GM13977 (cell line): ENCODE data around the gene THRA.

Source experiments
- DNase-seq: peaks from one replicate; pipeline ENCODE4 v3.0.0; 2012; ENCODE audit warnings: low spot score
- CTCF ChIP-seq: IDR thresholded peaks from 2 replicates; pipeline ENCODE4 v1.5.1; 2012; ENCODE audit warnings: mild to moderate bottlenecking, control low read depth; ENCODE audit not compliant: insufficient read depth; ENCODE audit errors: extremely low read depth, missing control alignments
- in situ Hi-C: fragments of 300-500 bp; cut with MboI; formaldehyde crosslinking; loops from one replicate; pipeline ENCODE4 v1.12.0; 2022; ENCODE audit warnings: low sequenced_read_pairs, low pct_unique_long_range_greater_than_20kb, mixed read lengths, inconsistent platforms; ENCODE audit not compliant: unreplicated experiment

THRA gene

GRCh38 chr17:40112191-40112711, 49.5 kb downstream of the THRA start:
- TF ChIP-seq CTCF: no peak
- in situ Hi-C loops: no loop called here
- no peak for DNase-seq

DNA sequence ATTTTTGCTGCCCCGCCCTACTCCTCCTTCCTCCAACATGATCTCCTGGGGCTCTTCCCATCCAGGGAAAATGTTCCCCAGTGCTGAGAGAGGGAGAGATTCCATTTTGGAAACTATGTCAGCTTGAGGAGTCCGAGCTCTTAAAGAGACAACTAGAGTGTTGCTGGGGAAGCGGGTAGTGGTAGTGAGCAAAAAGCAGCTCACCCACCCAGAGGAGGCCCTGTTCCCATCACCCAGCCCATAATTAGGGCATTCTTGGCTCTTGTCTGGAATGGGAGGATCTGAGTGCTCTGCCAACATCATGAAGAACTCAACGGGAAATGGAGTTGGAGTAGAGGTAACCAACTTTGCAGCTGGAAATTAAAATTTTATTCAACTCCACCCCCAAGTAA, 49.9 kb downstream of the THRA start:
- in situ Hi-C loops: no loop called here
- TF ChIP-seq CTCF: no peak

DNA sequence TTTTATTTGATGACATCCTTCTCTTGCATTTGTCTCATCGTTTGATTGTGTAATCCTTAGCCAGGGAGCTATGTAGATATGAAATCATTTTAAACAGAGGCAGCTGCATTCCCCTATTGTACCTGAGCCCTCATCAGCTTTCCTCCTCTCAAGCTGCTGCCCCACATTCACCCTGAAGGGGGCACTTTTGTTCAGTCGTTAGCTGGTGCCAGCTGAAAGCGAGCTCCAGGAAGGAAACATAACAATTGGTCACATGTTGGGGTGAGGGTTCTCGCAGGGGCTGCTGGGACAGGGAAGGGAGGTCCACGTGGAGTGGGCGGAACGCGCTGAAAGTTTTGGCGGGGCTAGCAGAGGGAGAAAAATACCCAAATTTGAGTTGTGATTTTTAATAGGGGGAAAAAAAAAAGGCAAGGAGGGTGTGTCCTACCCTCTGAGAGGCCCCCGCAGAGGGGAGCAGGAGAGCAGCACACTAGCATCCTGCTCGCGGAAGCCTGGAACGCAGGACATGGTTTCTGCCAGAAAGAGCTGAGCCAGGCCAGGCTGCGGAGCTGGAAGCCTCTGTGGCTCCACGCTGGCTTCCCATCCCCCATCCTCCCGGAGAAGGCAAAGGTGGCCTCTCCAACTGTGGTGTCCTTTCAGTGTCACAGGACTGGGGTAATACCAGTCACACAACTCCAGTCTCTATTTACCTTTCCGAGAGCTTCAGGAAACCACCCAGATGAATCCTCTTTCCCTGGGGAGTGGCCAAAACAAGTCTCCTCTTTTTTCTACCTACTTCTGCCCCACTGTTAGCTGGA, 50.5 kb downstream of the THRA start:
- TF ChIP-seq CTCF: peak; percentile 45
- peak; percentile 93 for DNase-seq
- in situ Hi-C loops: no loop called here

More for the DNA sequence above, 49.9 kb downstream of the THRA start:
- DNase-seq: no peak

DNA sequence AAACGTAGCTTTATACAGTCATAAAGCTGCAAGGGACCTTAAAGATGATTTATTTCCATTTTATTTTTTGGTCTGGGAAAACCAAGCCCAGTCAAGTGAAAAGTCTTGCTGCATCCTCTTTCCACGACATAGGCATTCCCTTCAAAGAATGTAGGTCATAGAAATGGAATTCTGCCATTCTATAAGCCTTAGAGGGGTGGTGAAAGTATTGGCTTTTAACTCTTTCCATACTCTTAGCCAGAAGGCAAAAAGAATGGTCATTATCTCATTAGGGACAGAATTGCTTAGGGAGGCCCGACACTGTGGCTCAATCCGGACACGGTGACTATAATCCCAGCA, 51.1 kb downstream of the THRA start:
- DNase-seq: no peak
- TF ChIP-seq CTCF: no peak
- in situ Hi-C loops: no loop called here

DNA sequence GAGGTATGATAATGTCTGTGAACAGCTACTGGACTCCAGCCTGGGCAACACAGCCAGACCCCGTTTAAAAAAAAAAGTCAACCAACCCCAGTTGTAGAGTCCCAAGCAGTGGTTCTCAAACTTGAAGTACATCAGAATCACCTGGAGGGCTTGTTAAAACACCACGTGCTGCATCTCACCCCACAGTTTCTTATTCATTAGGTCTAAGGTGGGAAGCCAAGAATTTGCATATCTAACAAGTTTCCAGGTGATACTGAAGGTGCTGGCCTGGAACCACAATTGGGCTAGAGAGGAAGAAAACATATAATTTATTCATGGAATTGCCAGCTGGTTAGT, 52.3 kb downstream of the THRA start:
- in situ Hi-C loops: no loop called here
- no peak for DNase-seq
- TF ChIP-seq CTCF: no peak

DNA sequence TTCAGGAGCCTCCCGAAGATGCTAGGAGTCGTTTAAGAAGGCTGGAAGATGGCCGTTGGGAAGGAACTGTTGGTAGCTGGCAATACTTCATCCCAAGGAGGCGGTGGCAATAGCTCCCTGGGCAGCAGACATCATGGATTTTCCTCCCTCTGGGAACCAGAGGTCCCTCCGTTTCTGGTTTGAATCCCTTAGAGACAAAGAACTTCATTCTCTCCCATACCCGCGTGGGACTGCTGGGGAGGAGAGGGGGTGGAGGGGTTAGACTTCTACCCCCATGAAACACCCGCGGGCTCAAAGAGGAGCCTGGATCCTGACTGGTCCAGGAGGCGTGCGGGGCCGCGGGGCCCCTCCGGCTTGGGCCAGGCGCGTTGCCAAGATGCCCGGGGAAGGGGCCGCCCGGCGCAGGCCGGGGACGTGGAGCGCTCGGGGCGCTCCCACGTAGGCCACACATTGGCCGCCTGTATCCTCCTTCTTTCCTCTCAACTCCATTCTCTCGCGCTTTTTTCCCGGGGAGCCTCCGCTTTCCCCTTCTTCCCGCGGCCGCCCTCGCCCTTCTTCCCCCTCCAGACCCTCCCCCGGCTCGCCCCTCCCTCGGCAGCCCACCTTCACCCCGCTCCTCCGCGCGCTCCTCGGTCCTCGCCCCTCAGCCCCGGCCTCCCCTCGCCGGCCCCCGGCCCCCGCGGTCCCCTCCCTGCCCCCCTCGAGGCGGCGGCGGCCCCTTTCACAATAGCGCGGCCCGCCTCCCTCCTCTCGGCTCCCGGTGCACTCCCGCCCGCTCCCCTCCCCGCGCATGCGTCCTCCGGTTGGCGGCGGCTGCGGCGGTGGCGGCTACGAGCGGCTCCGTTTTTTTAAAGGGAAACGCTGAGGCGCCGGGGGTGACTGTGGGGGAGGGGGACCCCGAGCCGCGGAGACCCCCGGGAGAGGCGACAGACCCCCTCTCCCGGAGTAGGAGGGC, 58.7 kb downstream of the THRA start, which contains the start of gene MSL1:
Gene MSL1 (plus strand): TSS at position 791 of the 955 bp plus-strand sequence. CDS start 642 bp downstream, outside the sequence.
- in situ Hi-C loops: no loop called here
- no peak for TF ChIP-seq CTCF
- peak; percentile 97 for DNase-seq
